Measurements from ENCODE around the gene GPC6.

The GPC6 gene

GRCh38 chr13:93951108-93951507, 724.5 kb downstream of the GPC6 start:
- DNase-seq, result no peak

GRCh38 chr13:93951951-93952350, 725.3 kb downstream of the GPC6 start:
- DNase-seq, result no peak

GRCh38 chr13:93953841-93954240, 727.2 kb downstream of the GPC6 start:
- DNase-seq, result no peak

- no peak for DNase-seq
Measured at GRCh38 chr13:93955904-93956303, 729.3 kb downstream of the GPC6 start.

- no peak for DNase-seq
Measured at GRCh38 chr13:93956426-93956825, 729.8 kb downstream of the GPC6 start.

- no peak for DNase-seq
Measured at GRCh38 chr13:93957371-93957770, 730.8 kb downstream of the GPC6 start.

GRCh38 chr13:93959796-93960533, 733.4 kb downstream of the GPC6 start:
- no peak for DNase-seq

- no peak for DNase-seq
Measured at GRCh38 chr13:93963266-93964145, 736.9 kb downstream of the GPC6 start.

- no peak for DNase-seq
Measured at GRCh38 chr13:93964146-93964512, 737.5 kb downstream of the GPC6 start.

- DNase-seq, result no peak
Measured at GRCh38 chr13:93965587-93965986, 739.0 kb downstream of the GPC6 start.

- DNase-seq, result no peak
Measured at GRCh38 chr13:93966267-93966936, 739.8 kb downstream of the GPC6 start.

GRCh38 chr13:93967286-93967685, 740.7 kb downstream of the GPC6 start:
- DNase-seq, result no peak

GRCh38 chr13:93975242-93975641, 748.6 kb downstream of the GPC6 start:
- no peak for DNase-seq

GRCh38 chr13:93976528-93976927, 749.9 kb downstream of the GPC6 start:
- DNase-seq, result no peak

- no peak for DNase-seq
Measured at GRCh38 chr13:93977986-93978385, 751.4 kb downstream of the GPC6 start.

GRCh38 chr13:93981426-93981977, 754.9 kb downstream of the GPC6 start:
- DNase-seq, result no peak

GRCh38 chr13:93982179-93982918, 755.7 kb downstream of the GPC6 start:
- DNase-seq, result no peak

- DNase-seq, result no peak
Measured at GRCh38 chr13:93984052-93984451, 757.4 kb downstream of the GPC6 start.

- no peak for DNase-seq
Measured at GRCh38 chr13:93984876-93985275, 758.3 kb downstream of the GPC6 start.

- no peak for DNase-seq
Measured at GRCh38 chr13:93987458-93987857, 760.9 kb downstream of the GPC6 start.

- no peak for DNase-seq
Measured at GRCh38 chr13:93991569-93991968, 765.0 kb downstream of the GPC6 start.

- DNase-seq, result no peak
Measured at GRCh38 chr13:93996481-93996880, 769.9 kb downstream of the GPC6 start.

- no peak for DNase-seq
Measured at GRCh38 chr13:94006296-94006695, 779.7 kb downstream of the GPC6 start.

Measured in MV-4-11 (cell line).